DND-41 (cell line): ENCODE results near the gene ZFTA.

Experiments
- CTCF ChIP-seq: IDR thresholded peaks from 2 replicates; pipeline ENCODE4 v1.5.1; 2012; ENCODE audit warnings: borderline replicate concordance, low read length, moderate library complexity, mild to moderate bottlenecking; ENCODE audit not compliant: poor library complexity, severe bottlenecking; ENCODE audit errors: extremely low read depth
- EZH2 ChIP-seq: IDR thresholded peaks from 3 replicates; pipeline ENCODE4 v1.6.1; 2012; ENCODE audit warnings: borderline replicate concordance, low read depth, mild to moderate bottlenecking, moderate library complexity, low read length, inconsistent platforms; ENCODE audit not compliant: severe bottlenecking

GRCh38 chr11:63761188-63761587, 7.4 kb downstream of the ZFTA start:
- no peak for TF ChIP-seq CTCF
- no peak for TF ChIP-seq EZH2
